HG02885 (cell line): Measurements from ENCODE around the gene FKTN.

Experiments used
- ATAC-seq: cut with Tn5 transposase; IDR thresholded peaks from one replicate; pipeline ENCODE4 v1.9.1; 2021; ENCODE audit warnings: mild to moderate bottlenecking; ENCODE audit not compliant: unreplicated experiment, poor library complexity

The FKTN gene

DNA sequence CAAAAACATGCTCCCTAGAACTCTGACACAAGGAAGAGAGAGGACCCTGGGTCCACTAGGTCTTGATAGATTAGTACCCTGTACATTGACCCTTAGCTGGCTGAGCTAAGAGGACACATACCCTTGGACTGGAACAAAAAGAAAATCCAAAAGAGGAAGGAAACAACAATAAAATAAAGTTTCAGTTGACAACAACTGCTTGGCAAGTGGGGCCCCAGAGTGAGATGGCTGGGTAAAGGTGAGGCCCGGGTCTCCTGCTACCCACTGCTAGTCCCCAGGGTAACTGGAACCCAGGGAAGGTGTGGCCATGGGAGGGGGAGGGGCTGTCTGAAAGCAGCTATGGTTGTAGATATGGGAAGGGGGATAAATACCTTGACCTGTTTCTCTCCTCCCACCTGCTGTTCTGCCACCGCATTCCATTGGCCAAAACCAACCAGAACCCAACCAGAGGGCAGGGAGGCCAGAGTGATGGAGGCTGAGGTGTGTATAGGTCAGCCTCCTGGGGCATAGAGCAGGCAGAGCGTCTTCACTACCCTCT, 116.0 kb downstream of the FKTN start:
- ATAC-seq, result no peak

- no peak for ATAC-seq
Observed at GRCh38 chr9:105676351-105676923, 118.5 kb downstream of the FKTN start.

- ATAC-seq, result no peak
Observed at GRCh38 chr9:105678163-105678562, 120.2 kb downstream of the FKTN start.

- ATAC-seq, result no peak
Observed at GRCh38 chr9:105678781-105679180, 120.8 kb downstream of the FKTN start.

- no peak for ATAC-seq
Observed at GRCh38 chr9:105679257-105680022, 121.5 kb downstream of the FKTN start.

DNA sequence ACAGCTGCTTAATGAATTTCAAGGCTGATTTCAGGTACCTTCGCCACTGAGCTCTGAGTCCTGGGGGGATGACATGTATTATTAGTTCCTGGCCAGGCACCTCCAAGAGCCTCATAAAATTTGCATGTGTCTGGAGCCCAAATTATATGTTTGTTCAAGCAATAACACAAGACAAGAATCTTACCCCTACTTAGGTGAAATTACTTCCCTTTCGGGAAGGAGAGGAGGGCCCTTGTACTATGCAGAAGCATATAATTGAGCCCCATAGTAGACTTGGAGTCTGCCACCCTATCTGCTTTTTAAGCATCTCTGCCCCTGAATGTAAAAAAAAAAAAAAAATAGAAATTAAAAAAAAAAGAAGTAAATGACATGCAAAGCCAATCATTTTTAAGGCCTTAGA, 123.4 kb downstream of the FKTN start:
- ATAC-seq, result no peak

GRCh38 chr9:105681724-105682123, 123.8 kb downstream of the FKTN start:
- no peak for ATAC-seq

DNA sequence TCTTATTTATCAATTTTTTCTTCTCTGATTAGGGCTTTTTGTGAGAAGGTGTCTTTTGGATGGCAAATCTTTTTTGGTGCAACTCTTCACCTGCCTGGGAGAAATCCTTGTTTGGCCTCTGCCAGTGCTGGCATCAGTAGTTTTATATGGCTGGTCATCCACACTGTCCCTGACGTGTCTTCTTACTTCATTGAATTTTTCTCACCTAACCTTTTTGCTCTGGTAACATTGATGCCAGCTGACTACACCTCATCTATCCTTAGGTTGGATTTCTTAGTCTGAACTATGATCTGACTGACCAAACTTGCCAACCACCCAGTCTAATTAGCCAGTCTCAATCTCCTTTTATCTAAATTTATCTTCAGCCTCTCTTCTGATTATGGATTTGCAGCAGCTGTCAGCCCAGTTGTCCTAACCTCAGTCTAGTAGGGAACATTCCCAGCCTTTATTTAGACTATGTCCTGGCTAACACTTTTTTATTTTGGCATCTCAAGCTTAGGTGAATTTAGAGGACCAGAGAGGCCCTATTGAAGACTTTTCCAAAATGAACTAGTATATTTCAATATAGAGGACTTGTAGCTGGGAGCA, 125.9 kb downstream of the FKTN start:
- no peak for ATAC-seq

GRCh38 chr9:105686936-105687335, 129.0 kb downstream of the FKTN start:
- ATAC-seq, result no peak
